ENCODE data around the gene ADM5.

The ADM5 gene

DNA sequence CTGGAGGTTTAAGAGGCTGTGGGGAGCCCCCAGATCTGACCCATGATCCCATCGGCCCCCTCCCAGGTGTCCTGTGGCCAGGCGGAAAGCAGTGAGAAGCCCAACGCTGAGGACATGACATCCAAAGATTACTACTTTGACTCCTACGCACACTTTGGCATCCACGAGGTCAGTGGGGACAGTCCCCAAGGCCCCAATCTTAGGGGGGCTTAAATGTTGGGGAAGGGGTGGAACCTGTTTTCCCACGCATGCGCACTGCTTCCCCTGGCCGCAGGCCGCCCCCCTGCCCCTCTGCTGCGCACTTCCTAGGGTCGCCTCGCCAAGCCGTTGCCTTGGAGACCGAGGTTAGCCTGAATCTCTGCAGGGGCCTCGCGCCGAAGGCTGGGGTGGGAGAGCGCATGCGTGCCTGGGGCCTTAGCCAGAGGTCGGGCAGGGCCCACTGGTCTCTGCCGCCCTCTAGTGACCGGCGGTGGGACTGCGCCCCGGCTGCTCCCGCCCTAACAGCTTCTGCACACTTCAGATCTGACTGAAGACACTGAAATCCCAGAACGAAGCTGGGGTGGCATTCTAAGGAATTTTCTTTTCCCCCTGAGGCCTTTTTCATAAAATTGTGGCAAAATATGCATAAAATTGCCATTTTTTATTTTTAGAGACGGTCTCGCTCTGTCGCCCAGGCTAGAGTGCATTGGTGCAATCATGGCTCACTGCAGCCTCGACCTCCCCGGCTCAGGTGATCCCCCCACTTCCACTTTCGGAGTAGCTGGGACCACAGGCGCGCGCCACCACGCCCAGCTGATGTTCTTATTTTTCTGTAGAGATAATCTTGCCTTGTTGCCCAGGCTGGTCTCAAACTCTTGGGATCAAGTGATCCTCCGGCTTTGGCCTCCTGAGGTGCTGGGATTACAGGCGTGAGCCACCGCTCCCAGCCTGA lies 8.7 kb upstream of the ADM5 start:
- no peak for DNase-seq (ENCODE audit: low read depth)

DNA sequence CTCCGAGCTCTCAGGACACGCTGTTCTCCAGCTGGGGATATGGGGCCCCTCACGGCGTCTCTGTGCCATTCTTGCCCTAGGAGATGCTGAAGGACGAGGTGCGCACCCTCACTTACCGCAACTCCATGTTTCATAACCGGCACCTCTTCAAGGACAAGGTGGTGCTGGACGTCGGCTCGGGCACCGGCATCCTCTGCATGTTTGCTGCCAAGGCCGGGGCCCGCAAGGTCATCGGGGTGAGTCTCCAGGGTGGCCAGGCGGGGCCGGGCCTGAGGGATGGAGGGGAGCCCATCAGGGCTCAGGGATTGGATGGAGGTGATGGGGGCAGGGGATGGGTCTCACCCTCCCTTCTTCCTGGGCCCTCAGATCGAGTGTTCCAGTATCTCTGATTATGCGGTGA lies 7.6 kb upstream of the ADM5 start:
- no peak for DNase-seq (ENCODE audit: low read depth)

DNA sequence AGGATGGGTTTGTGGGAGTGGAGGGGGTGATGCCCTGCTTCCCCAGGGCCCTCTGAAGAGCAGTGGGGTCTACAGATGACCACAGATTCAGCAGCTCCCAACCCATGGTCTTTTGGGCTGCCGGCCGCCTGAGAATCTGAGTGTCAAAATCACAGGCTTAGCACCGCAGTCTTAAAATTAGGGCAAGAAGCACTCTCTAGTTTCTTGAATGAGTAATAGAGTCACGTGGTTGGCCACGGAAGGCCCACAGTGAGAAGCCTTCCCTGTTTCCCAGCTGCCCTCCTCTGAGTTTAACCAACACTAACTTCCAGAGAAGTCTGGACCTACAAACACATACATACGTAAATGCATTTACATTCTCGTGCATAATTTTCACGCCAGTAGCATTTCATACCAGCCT lies 7.1 kb upstream of the ADM5 start:
- no peak for DNase-seq (ENCODE audit: low read depth)

DNA sequence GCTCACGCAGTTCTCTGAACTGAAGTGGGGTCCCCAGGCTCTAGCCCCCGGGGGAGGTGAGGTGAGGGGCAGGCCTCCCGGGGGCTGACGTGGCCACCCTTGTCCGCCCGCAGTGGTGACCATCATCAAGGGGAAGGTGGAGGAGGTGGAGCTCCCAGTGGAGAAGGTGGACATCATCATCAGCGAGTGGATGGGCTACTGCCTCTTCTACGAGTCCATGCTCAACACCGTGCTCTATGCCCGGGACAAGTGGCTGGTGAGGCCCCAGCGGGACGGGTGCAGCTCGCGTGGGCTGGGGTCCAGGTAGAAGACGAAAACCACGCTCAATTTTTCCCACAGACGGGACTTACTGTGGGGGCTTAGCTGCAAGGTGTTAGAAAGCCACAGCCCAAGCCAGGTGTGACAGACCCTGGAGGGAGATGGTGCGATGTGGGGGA lies 5.6 kb upstream of the ADM5 start:
- DNase-seq (ENCODE audit: low read depth): no peak

DNA sequence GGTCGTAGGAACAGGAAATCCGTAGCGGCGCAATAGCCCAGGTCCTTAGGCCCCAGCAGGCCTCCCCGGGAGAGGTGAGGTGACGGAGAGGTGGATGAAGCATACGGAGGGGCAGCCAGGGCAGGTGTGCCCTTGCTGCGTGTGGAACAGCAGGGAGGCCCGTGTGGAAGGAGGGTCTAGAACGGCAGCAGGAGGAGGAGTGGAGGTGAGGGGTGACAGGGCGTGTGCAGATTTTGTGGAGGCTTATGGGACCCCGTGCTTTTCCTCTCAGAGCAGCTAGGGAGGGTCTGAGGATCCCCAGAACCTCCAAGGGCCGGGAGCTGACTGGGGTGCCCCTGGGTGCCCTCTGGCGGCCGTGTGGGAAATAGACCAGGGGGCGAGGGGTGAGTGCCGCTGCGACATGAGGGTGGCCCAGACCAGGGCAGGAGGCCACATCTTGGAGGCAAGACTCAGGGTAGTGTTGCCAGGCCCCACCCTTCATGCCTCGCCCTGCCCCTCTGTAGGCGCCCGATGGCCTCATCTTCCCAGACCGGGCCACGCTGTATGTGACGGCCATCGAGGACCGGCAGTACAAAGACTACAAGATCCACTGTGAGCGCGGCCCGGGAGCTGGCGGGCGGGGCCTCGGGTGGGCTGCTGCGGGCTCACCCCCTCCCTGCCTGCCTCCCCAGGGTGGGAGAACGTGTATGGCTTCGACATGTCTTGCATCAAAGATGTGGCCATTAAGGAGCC lies 5.0 kb upstream of the ADM5 start:
- no peak for DNase-seq (ENCODE audit: low read depth)

DNA sequence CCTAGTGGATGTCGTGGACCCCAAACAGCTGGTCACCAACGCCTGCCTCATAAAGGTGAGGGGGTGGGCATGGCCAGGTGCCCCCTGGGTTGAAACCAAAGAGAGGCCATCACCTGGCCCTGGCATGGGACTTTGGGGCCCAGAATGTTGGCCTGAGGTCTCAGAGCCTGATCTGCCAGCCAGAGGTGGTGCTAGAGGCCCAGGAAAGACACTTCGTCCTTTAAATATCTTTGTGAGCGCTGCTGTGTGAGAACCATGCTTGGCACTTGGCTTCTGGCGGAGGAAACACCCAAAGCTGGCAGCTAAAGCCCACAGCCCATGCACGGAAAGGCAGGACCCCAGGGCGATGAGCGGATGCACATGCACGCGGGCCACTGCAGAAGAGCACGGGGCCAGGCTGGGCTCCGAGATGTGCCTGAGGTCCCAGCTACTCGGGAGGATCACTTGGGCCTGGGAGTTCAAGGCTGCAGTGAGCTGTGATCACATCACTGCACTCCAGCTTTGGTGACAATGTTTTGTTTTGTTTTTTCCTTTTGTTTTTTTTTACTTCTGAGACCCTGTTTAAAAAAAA lies 4.3 kb upstream of the ADM5 start:
- DNase-seq (ENCODE audit: low read depth): no peak

DNA sequence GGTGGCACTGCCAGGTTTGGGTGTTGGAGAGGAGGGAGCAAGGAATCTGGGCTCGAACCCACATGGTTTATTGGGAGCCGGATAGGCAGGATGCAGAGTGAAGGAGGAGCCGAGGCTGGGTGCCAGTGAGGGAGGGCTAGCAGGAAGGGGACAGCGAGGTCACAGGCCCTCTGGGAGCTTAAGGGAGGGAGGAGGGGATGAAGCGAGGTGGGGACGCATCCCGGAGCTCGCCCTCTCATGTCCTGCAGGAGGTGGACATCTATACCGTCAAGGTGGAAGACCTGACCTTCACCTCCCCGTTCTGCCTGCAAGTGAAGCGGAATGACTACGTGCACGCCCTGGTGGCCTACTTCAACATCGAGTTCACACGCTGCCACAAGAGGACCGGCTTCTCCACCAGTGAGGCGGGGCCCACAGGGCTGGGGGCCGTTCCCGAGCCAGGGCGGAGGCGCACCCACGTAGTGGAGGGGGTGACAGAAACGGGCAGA lies 3.5 kb upstream of the ADM5 start:
- no peak for DNase-seq (ENCODE audit: low read depth)

DNA sequence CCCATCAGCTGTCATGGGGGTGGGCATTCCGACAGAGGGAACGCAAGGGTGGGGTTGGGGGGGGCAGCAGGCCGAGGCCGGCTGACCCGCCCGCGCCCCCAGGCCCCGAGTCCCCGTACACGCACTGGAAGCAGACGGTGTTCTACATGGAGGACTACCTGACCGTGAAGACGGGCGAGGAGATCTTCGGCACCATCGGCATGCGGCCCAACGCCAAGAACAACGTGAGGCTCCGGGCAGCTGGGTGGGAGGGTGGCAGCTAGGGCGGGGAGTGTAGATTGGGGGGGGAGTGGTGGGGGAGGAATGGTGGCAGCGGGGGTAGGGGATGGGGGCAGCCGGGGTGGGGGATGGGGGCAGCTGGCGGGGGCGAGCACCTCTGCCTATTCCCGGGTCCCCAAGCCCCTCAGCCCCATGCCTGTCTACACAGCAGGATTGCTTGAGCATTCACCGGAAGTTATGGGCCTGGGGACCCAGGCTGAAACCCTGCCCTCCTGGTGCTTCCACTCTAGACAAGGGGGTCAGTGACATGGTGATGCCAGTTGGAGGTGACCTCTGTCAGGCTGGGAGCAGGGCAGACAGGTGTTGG lies 2.8 kb upstream of the ADM5 start:
- DNase-seq (ENCODE audit: low read depth): no peak

DNA sequence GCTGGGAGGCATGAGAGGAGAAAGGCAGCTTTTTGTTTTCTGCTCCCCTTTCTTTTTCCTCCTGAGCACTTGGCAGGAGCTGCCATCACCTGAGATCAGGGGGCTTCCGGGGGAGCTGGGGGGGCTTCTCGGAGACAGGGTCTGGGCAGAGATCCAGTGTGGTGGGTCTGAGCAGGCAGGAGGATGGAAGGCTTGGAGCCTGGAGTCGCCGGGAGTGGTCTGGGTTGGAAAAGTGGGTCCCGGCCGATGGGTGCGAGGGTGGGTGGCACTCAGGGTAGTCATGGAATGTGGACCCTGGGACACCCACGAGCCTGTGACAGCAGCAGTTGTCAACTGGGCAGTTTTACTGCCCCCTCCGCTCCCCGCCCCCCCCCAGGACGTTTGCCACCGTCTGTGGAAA lies 2.2 kb upstream of the ADM5 start:
- DNase-seq (ENCODE audit: low read depth): no peak

DNA sequence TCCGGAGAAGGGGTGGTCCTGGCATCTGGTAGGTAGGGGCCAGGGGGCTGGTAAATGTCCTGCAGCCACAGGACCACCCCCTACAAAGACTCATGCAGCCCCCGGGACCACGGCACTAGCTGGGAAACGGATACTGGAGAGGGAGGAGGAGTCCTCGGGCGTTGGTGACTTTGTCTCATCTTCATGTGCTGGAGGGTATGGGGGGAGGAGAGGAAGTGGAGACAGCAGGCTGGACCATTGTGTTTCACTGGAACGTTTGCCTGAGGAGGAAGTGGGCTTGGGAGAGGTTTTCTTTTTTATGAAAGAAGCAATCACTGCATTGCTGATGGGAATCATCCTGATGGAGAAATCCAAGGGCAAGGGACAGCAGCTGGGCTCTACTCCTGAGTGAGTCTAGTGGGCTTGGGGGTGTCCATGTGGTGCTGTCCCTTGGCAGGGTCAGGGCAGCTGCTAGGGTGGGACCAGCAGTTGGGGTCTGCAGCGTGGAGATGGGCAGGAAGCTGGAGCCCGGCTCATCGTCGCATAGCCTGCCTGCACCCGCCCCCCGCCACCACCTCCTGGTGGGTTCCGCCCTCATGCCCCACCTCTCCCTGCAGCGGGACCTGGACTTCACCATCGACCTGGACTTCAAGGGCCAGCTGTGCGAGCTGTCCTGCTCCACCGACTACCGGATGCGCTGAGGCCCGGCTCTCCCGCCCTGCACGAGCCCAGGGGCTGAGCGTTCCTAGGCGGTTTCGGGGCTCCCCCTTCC lies 1.7 kb upstream of the ADM5 start:
- DNase-seq (ENCODE audit: low read depth): no peak

DNA sequence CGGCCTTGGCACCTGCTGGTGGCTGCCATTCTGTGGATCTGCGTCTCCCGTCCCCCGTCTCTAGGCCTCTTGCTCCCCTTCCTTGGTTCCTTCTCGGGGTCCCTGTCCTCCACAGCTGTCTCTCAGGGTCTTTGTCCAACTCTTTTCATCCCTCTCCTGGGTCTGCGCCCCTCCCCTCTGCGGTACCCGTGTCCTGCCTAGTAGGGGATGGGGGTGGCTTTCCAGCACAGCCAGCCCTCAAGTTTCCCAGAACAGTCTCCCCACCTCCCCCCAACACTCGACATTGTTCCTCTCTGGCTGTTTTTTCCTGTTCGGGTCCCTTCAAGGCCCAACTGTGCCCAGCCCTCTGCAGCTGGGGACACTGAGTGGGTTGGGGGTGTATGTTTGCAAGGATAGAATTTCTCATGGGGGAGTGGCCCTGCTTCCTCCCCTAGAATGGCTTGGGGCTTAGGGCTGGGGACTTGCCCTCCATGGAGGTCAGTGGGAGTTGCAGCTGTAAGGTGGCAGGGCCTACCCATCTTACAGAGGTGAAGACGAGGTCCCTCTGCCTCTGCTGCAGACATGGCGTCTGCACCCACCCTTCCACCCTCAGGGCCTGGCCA lies 762 bp upstream of the ADM5 start:
- DNase-seq (ENCODE audit: low read depth): no peak

DNA sequence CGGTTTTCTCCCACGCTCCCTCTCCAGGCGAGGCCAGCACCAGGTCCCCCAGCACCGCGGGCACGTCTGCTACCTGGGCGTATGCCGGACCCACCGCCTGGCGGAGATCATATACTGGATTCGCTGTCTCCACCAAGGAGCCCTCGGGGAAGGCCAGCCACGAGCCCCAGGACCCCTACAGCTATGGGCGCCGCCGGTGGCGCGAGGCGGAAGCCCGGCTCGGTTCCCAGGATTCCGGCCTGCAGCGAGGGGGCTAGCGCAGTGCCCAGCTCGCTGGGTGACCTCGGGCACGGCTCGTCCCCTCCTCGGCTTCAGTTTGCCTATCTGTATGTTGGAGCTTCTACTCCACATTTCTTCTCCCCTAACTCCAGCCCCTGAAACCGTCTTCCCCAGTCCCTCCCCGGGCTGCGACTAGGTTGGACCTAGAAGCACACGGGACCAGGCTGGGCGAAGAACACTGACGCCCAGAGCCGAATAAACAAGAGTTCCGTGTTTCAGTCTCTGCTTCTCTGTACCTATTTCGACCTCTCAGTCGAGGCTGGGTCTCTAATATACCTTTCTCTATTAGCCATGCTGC lies 773 bp downstream of the ADM5 start:
- DNase-seq (ENCODE audit: low read depth): no peak

DNA sequence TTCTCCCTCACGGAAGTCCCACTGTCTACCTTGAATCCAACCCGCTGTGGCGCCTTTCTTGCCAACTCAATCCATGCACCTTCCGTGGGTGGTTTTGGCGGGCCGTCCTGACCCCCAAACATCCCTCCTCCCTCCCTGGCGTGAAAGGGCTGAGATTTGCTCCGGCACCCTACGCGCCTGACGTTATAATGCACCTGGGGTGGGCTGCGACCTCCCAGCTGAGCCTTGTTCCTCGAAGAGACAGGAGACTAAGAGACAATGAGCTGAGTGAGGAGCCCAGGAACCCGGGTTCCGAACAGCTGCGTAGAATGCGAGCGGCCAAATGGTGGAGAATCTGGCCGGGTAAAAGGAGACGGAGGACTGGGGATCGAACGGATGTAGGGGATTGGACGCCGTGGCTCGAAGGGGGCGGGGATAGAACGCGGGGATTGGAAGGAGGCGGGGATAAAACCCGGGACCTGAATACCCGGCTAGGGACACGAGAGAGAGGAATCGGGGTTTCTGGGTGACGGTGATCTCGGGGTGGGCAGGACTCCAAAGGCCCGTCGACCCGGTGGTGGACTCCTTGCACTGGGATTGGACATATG lies 1.4 kb downstream of the ADM5 start, which contains the start of gene CPT1C:
Gene CPT1C, plus strand, starts transcription at position 461 of the 587 bp plus-strand sequence. CDS start 1,137 bp downstream, outside the sequence.
- no peak for DNase-seq (ENCODE audit: low read depth)

DNA sequence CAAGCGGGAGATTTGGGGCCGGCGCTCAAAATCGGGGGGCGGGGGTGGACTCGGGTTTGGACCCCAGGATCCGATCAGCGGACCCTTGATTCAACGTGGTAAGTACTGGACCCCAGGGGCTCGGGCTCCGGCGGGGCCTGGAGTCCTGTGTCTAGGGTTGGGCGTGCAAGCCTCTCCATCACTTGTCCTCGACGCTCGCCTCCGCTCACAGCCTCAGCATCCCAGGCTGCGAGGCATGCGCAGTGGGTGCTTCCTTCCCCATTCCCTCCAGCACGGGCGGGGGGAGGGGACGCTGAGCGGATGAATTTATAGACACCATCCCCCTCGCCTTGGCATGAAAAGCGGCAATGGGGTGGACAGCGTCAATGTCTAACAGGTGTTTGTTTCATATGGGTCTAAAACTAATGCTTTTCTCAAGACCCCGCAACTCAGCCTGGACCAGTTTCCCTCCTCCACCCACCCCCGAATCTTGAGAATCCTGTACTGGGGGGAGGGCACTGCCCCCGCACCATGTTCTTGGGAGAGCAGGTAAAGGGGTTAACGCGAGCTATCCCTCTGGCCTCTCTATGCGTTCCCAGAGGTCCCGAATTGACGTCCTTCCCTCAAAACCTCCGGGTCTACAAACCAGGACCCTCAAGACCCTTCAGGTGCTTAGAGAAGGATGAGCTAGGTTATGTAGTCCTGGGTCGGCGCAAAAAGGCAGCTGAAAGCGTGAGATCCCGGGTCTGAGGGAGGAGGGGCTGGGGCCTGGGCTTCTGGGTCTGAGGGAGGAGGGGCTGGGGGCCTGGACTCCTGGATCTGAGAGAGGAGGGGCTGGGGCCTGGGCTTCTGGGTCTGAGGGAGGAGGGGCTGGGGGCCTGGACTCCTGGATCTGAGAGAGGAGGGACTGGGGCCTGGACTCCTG lies 2.1 kb downstream of the ADM5 start:
- no peak for DNase-seq (ENCODE audit: low read depth)

DNA sequence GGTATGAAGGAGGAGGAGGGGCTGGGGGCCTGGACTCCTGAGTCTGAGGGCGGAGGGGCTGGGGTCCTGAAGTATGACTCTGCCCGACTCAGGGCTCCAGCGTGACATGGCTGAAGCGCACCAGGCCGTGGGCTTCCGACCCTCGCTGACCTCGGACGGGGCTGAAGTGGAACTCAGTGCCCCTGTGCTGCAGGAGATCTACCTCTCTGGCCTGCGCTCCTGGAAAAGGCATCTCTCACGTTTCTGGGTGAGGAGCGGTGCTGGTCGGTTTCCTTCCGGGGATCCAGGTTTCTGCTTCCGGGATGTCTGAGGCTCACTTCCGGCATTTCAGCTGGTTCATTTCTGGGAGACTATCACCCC lies 2.7 kb downstream of the ADM5 start:
- DNase-seq (ENCODE audit: low read depth): no peak

DNA sequence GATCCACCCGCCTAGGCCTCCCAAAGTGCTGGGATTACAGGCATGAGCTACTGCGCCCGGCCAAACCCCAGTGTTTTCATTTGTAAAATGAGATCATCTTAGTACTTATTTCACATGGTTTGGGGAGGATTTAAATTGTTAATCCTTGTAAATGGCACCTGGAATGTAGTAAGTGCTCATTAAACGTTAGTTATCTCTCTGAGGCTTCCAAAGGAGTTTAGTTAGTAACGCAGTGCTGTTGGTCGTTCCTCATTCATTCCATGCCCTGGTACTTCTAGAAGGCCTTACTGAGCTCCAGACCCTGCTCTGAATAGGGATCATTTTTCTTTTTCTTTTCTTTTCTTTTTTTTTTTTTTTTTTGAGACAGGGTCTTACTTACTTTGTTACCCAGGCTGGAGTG lies 6.7 kb downstream of the ADM5 start:
- DNase-seq (ENCODE audit: low read depth): no peak

DNA sequence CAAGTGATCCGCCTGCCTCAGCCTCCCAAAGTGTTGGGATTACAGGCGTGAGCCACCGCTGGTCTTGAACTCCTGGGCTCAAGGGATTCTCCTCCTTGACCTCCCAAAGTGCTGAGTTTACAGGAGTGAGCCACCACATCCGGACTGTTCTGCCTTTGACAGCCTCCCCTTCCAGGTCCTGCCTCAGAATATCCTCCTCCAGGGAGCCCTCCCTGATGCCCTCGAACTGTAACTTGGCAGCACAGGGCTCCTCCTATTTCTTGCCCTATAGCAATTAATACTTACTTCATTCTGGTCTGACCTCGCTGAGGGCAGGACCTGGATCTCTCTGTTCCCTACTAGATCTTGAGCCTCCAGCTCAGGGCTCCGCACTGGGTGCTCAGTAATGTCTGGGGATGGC lies 7.5 kb downstream of the ADM5 start:
- DNase-seq (ENCODE audit: low read depth): no peak

DNA sequence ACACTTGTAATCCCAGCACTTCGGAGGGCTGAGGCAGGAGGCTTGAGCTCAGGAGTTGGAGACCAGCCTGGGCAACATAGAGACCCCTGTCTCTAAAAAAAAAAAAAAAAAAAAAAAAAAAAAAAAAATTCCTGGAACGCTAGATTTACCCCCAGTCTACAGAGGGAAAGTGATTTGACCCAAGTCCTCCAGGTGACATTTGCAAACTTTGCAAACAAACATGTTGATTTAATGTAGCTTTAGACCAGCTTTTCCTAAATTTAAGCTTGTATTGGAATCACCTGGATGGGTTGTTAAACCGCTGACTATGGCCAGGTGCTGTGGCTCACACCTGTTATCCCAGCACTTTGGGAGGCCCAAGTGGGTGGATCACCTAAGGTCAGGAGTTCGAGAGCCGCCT lies 10.0 kb downstream of the ADM5 start:
- DNase-seq (ENCODE audit: low read depth): no peak

DNA sequence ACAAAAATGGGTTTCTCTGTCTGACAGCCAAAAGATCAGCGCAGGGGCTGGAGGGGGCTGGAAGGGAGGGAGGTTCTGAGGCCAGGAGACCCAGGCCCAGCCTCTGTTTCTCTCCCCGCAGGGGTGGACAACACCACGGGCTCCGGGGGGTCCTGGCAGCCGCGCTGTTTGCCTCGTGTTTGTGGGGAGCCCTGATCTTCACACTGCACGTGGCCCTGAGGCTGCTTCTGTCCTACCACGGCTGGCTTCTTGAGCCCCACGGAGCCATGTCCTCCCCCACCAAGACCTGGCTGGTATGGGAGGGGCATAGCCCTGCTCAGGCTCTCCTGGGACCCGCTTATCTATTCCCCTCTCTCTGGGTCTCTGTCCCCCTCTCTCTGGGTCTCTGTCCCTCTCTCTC lies 11.2 kb downstream of the ADM5 start:
- DNase-seq (ENCODE audit: low read depth): no peak

Measured in HS-5 (cell line).